NCI-H526 treated with DMSO at 0.1 percent for 48 hours (cell line): ENCODE results near the gene AP2S1.
"Not testable (repeated sequence)": the region's sequence is repeated elsewhere in the genome, so short reads cannot be mapped to it uniquely, and the experiment has no call there.

Source experiments
- DNase-seq: peaks from one replicate; lab custom pipeline; 2025; lab: John Stamatoyannopoulos, UW

AP2S1 gene

DNA sequence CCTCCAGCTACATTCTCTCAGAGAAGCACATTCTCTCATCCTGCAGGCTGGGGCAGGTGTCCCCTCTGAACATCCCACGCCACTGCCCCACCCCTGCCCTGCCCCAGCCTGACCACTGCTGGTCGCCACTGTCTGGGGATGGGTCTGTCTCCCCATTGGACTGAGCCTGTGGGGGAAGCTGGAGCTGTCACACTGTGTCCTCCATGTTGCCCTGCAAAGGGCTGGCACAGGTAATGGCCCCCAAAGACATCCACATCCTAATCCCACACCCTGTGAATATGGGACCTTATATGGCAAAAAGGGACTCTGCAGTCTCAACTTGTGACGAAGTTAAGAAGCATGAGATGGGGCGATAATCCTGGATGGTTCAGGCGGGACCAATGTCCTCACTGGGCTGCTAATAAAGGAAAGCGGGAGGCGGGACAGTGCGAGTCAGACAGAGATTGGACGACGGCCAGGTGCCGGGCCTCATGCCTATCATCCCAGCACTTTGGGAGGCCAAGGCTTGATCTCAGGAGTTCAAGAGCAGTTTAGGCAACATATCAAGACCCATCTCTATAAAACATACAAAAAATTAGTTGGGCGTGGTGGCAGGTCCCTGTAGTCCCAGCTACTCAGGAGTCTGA is 9.1 kb downstream of the AP2S1 start:
- no peak for DNase-seq

DNA sequence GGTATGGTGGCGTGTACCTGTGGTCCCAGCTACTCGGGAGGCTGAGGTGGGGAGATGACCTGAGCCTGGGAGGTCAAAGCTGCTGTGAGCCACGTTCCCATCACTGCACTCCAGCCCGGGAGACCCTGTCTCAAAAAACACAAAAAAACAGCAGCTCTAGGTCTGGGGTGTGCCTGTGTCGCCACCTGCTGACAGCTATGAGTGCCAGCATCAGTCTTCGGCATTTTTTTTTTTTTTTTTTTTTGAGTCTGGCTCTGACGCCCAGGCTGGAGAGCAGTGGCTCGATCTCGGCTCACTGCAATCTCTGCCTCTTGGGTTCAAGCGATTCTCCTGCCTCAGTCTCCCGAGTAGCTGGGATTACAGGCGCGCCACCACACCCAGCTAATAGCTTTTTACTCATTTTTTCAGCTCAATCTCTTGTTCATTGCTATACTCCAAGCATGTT is 10.1 kb downstream of the AP2S1 start:
- DNase-seq = peak; percentile 19

DNA sequence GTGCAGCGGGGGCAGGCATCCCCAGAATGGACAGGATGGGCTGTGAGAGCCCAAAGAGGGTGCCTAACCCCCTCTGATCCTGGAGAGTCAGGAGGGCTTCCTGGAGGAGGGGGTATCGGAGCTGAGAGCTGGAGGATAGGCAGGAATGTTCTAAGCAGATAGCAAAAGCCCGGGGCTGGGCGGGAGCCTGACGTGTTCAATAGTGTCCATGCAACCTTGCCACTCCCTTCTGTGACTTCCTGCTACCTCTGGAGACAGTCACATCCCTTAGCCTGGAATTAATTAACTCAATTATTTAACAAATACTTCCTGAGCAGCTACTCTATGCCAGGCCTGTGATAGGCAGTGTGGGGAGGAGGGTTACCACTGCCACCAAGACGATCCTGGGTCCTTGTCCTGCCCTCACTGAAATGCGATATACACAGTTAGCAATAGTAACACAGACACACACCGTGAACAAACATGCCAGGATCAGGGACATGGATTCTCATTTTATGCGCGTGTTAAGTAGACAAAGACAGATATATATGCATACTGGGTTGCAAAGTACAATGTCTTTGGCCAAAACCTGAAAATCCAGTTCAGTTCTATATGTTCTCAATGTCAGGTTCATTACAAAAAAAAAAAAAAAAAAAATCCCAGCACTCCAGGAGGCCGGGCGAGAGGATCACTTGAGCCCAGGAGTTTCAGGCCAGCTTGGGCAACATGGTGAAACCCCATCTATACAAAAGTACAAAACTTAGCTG is 10.7 kb downstream of the AP2S1 start:
- no peak for DNase-seq

DNA sequence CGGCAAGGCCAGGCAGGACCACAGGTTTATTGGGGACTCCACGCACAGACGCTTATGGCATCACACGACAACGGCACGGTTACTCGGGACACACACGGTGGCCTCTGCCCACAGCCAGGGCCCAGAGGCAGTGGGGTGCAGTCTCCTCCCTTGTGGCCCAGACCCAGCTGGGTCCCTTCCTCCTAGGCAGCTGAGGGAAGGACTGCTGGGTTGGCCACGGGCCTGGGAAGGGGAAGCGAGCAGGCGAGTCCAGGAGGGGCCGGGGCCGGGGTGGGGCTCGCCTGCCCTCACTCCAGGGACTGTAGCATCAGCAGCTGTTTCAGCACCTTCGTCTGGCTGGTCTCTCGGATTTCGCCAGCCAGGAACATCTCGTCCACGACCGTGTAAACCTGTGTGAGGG is 12.5 kb downstream of the AP2S1 start:
- DNase-seq = no peak

DNA sequence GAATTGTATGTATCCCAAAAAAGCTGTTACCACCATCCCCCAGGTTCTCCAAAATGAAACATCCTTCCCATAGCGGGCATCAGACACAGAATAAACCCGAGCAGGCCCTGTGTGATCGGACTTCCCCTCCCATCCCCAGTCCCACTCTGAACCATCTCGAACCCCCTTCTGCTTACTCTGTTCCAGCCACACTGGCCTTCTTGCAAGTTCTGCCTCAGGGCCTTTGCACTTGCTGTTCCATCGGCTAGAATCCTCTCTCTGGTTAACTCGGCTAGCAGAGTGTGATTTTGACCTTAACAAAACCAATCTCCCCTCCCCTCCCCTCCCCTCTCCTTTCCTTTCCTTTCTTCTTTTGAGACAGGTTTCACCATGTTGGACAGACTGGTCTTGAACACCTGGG is 15.7 kb downstream of the AP2S1 start:
- no peak for DNase-seq

DNA sequence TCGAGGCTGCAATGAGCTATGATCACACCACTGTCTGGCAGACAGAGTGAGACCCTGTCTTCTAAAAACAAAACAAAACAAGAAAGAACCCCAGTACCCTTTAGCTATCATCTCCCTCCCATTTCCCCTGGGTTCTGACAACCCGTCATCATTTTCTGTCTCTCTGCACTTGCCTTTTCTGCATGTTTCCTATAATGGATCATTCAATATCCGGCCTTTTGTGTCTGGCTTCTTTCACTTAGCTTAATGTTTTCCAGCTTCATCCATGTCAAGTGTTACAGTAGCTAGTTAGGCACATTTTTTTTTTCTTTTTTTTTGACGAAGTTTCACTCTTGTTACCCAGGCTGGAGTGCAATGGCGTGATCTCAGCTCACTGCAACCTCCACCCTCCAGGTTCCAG is 16.5 kb downstream of the AP2S1 start:
- no peak for DNase-seq

DNA sequence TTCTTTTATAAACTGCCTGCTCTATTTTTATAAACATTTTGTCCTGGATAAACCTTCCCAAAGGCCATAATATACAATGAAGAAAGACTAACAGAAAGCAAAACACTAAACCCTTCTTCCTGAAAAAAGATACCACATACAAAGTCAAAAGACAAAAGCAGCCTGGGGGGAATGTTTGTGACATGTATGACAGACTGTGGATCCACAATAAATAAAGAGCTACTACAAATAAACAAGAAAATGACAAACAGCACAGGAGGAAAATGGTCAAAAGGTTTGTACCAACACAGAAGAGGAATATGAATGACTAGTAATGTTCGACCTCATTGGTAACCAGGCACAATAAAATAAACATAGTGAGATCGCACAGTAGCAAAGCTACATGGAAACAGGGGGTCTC is 19.8 kb downstream of the AP2S1 start:
- no peak for DNase-seq

DNA sequence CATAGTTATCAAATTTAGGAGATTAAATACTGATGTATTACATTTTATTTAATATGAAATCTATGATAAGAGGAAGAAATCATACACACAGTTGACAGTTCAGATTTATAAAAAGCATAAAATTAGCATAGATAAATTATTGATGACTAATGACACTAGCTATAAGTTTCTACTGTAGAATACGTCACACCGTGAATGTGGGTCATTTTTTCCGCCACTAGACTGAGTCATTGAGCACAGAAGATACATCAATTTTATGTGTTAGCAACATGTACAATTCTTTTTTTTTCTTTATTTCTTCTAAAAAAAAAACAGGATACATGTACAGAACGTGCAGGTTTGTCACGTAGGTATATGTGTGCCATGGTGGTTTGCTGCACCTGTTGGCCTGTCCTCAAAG is 22.2 kb downstream of the AP2S1 start:
- no peak for DNase-seq

DNA sequence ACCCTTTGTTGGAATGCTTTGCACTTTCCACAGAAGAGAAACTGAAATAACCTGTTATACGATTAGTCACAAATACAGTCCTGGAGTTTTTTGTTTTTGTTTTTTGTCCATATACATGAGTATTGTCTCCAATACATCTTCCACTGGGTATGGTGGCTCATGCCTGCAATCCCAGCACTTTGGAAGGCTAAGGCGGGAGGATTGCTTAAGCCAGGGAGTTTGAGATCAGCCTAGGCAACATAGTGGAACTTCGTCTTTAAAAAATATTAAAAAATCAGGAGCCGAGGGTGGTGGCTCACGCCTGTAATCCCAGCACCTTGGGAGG is 25.0 kb downstream of the AP2S1 start:
- no peak for DNase-seq

DNA sequence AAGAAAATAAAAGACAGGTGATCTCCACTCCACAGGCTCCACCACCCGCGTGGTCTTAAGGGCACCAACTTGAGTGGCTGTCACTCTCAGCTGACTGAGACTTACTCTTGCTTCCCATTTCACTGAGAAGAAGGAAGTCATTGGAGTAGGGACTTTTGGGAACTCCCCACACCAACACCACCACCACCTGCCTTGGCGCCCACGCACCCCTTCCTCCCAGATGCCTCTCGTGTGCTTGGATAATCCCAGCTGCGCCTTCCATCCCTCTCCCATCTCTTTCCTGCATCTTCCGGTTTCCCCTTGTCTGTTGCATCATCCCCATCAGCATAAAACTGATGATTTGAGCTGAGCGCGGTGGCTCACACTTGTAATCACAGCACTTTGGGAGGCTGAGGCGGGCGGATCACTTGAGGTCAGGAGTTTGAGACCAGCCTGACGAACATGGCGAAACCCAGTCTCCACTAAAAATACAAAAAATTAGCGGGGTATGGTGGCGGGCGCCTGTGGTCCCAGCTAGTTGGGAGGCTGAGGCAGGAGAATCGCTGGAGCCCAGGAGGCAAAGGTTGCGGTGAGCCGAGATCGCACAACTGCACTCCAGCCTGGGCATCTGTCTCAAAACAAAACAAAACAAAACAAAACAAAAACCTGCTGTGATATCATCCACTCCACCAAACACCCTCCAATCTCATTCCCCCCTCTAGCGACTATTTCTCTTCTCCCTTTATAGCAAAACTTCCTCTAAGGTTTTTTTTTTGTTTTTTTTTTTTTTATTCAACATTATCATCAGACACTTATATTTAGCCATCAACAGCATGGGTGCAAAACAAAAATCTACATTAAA is 25.5 kb downstream of the AP2S1 start:
- DNase-seq = no peak

DNA sequence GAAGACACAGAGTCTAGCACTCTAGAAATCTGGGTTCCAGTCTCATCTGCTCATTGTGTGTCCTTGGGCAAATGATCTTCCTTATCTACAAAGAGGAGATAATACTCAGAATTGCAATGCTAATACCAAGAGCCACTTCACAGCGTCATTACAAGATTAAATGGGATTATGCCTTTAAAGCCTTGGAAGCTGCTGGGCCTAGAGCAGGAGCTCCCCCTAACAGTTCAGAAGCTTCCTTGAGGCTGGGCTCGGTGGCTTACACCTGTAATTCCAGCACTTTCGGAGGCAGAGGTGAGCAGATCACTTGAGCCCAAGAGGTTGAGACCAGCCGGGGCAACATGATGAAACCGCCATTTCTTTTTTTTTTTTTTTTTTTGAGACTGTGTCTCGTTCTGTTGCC is 27.6 kb downstream of the AP2S1 start:
- DNase-seq = no peak

DNA sequence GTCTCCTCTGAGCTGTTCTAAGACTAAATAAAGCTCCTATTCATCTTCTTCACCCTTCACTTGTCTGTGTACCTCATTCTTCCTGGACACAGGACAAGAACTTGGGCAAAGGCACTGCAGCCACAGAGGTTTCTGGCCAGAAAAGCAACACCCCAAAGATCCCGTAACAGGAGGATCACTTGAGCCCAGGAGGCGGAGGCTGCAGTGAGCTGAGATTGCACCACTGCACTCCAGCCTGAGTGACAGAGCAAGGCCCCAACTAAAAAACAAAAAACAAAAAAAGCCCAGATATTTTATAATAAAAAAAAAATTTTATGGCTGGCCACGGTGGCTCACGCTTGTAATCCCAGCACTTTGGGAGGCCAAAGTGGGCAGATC is 28.2 kb downstream of the AP2S1 start:
- DNase-seq = not testable (repeated sequence)

DNA sequence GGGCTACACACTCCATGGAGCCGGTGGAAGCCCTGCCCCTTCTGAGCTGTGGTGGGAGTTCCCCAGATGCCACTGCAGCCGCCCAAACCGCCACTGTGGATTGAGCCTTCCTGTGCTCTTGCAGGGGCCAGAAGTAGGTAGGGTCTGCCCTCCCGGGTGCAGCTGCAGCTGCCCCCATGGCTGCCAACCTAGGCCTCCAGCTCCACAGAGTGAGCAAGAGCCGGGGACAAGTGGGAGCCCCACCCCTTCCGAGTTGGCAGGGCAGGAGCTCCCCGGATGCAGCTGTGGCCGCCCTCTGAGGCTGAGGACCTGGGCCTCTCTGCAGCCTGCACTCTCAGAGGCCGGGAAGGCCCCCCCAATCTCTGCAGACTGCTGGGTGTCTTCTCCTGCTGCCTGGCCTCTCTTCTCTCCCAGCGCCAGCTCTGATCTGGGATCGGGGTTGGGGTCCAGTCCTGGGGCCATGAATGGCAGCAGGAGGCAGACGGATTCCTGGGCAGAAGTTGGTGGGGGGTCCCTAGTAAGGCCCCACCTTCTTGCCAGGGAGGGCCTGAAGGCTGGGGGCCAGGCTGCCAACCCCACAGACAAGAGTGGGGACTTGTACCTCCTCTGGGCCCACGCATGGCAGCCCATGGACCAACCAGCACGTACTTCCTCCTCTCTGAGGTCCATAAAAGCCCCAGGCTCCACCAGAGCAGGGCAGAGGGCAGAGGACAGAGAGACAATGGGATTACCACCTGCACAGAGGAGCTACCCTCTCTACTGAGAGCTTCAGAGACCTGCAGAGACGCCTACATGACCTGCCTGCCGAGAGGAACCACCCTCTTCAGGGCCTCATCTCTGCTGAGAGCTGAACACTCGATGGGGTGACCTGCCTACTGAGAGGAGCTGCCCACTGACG is 28.9 kb downstream of the AP2S1 start:
- no peak for DNase-seq

DNA sequence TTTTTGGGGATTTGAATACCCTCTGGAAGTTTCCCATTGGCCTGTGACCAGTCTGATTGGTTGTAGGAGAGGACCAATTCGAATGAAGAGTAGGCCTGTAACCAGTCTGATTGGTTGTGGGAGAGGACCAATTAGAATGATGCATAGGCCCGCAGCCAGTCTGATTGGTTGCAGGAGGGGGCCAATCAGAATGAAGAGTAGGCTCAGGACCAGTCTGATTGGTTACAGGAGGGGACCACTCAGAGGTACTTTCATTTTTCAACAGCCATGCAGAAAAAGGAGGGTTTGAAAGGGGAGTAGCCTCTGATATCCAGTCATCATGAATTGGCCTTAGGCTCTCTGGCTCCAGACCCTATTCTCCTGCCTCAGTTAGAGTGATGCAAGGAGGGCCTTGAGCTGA is 31.8 kb downstream of the AP2S1 start:
- DNase-seq = no peak

DNA sequence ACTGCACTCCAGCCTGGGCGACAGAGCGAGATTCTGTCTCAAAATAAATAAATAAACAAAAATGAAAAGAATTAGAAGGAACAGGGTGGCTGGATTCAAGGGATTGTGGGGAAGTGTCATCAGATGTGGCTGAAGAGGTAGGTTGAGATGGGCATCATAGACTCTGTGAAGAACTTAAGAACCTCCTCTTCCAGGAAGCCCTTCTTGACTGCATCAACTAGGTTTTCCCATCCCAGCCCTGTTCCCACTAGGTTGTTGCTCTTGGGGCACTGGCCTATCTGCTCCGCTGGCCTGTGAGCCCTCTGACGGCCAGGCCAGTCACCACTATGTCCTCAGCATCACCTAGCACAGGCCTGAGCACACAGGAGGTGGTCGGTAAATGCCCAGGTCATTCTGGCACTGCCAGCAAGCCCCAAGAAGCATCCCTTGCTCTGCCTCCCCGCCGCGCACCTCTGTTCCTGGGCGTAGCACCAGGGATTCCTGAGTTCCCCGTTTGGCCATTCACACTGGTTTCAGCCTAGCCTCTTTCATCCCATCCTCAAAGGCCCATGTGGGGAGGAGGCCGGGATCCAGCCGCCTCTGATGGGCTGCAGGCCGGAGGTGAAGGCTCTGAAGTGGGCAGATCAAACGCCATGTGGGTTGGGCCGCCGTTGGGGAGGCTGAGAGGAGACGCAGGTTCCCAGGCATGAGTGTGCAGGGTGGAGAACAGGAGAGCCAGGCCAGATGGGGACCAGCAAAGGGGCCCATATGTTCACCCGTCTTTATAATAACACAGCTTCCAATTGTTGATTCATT is 34.6 kb downstream of the AP2S1 start:
- DNase-seq = no peak

DNA sequence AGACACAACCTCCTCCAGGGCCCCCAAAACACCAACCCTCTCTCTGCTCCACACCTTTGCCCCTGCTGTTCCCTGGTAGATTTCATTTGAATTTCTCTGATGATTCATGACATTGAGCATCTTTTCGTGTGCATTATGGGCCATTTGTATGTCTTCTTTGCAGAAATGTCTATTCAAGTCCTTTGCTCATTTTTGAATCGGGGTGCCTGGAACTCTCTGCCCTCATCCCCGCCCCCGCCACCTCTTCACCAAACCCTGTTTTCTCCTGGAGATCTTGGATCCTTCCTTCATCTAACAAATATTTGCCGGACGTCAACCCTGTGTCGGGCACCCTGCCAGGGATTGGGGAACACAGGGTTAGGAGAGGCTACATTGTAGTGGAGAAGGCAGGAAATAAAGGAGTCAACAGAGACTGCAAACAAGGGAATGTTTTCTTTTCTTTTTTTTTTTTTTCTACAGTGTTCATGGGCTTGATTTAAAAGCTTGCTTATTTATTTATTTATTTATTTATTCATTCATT is 36.7 kb downstream of the AP2S1 start:
- no peak for DNase-seq

DNA sequence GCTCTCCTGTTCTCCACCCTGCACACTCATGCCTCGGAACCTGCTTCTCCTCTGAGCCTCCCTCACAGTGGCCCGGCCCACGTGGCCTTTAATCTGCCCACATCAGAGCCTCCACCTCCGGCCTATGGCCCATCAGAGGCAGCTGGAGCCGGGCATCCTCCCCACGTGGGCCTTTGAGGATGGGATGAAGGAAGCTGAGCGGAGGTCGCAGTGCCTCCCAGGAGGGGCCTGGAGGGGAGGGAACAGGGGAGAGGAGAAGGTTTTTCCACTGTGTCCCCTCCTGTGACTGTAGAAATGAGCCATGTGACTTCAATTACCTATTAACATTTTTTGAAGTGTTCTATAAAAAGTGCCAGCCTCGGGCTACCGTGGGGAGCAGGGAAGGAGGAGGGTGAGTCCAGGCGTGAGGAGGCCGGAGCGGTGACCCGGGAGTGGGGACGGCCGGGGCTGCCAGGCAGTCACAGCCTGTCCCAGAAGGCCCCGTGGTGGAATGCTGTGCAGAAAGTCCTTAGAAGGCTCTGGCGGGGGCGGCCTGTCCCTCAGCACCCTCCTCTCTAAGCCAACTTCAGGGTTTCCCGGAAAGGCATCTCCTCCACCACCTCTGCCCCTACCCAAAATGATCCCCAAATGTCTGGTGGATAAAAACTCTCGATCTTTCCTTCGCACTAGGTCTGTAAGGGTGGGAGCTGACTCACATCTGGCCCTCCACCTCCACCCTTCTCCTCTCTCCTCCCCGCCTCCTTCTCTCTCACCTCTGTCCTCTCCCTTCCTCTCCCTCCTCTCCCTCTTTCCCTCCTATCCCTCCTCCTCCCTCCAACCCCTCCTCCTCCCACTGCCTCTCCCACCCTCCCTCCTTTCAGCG is 37.4 kb downstream of the AP2S1 start:
- DNase-seq = no peak

DNA sequence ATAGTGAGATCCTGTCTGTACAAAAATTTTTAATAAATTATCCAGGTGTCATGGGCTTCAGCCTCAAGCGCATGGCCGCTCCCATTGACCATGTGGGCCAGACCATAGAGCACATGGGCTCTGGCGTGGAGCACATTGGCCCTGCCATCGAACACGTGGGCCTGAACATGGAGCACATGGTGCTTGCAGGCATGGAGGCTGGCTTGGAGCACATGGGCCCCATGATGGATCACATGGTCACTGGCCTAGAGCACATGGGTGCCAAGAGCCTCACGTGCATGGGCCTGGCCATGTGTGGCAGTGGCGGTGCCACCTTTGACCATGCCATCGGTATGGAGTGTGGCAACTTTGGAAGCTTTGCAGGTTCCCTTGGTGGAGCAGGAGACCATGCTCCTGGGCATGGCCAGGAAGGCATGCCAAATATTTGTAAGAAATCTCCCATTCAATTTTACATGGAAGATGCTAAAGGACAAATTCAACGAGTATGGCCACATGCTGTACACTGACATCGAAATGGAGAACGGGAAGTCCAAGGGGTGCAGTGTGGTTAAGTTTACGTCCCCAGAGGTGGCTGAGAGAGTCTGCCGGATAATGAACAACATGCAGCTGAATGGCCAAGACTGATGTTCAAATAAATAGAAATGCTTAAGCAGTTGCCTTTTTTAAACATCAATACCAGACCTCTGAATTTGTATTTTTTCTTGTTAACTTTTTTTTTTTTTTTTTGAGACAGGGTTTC is 40.9 kb downstream of the AP2S1 start:
- no peak for DNase-seq

DNA sequence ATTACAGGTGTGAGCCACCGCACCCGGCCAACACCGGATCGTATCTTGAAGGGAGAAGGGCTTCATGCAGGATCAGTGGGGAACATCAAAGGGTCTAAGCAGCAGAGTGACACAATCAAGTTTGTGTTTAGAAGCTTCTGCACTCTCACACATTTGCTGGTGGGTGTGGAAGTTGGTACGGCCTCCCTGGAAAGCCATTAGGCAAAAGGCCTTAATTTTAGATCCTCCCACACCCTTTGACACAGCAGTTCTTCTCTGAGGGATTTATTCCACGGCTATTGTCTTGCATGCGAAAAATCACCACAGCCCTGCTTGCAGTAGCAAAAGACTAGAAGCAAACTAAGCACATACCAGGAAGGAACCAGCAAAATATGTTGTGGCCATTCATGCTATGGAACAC is 44.0 kb downstream of the AP2S1 start:
- DNase-seq = no peak
